GM18858 (cell line): ENCODE data around the gene FMO4.
"Not testable (repeated sequence)": the region's sequence is repeated elsewhere in the genome, so short reads cannot be mapped to it uniquely, and the experiment has no call there.

Source experiments
- ATAC-seq: cut with Tn5 transposase; IDR thresholded peaks from one replicate; pipeline ENCODE4 v1.9.1; 2021; ENCODE audit not compliant: unreplicated experiment

FMO4 gene

GRCh38 chr1:171384496-171384895, 70.5 kb downstream of the FMO4 start:
- no peak for ATAC-seq

GRCh38 chr1:171389171-171389570, 75.2 kb downstream of the FMO4 start:
- ATAC-seq = no peak

- ATAC-seq = not testable (repeated sequence)
Measured at GRCh38 chr1:171390740-171391139, 76.8 kb downstream of the FMO4 start.
